HepG2 (cell line): ENCODE data around the gene MEGF11. TPM values are rescaled to one million over a fixed set of nuclear protein-coding genes. Genes with fewer than 3 reads are reported as not detected.

ENCODE experiments used
- ATAC-seq: fragments of 200-7000 bp; cut with Tn5 transposase; 3 replicates; pipeline ENCODE4 v1.9.1; 2020; ENCODE audit warnings: mild to moderate bottlenecking, moderate library complexity
- BruUV-seq: library from RNA; stranded (reverse); fragments of 400-500 nt; replicated peaks from 2 replicates; lab custom pipeline; 2021; lab: Mats Ljungman, UMichigan
- CTCF ChIA-PET: fragments of 300-600 bp; formaldehyde crosslinking; extraction: SDS; loops from one replicate; lab custom pipeline; 2021; ENCODE audit warnings: low total read pairs, inconsistent platforms, low intra/inter-chr PET ratio; lab: Yijun Ruan, JAX
- POLR2A ChIA-PET: fragments of 350-600 bp; sonication (Branson Sonifier 250); formaldehyde crosslinking; loops from one replicate; lab custom pipeline; 2020; ENCODE audit warnings: antibody characterized with exemption, inconsistent platforms; lab: Yijun Ruan, JAX
- DNase-seq: peaks from one replicate; pipeline ENCODE4 v3.0.0-alpha.2; 2015; ENCODE audit warnings: low spot score
- FAIRE-seq: peaks from 3 replicates; lab custom pipeline; 2011; peaks lifted over from hg19 to GRCh38; lab: Jason Lieb, UNC
- H2AFZ ChIP-seq: one replicate; pipeline ENCODE4 v1.6.1; 2011; ENCODE audit warnings: low read length, inconsistent platforms
- H3K27ac ChIP-seq: fragments of 300-600 bp; 3 replicates; pipeline ENCODE4 v1.8.0; 2011; ENCODE audit warnings: mixed run types, mild to moderate bottlenecking, mixed read lengths, low read length, inconsistent platforms; ENCODE audit not compliant: insufficient read depth; ENCODE audit errors: extremely low read length
- H3K27me3 ChIP-seq, 2 experiments: fragments of 200-600 bp in 1 of 2; 2 replicates in 1 of 2; 3 replicates in 1 of 2; pipeline versions ENCODE4 v1.6.0 to v1.8.0; 2011; ENCODE audit warnings: low read length in 2 of 2, mild to moderate bottlenecking in 2 of 2, moderate library complexity in 2 of 2, inconsistent platforms in 1 of 2; ENCODE audit not compliant: insufficient read depth in 2 of 2, control insufficient read depth in 1 of 2
- H3K36me3 ChIP-seq, 2 experiments: fragments of 200-600 bp in 1 of 2; replicated peaks in 1 of 2; 2 replicates in 1 of 2; 3 replicates in 1 of 2; pipeline versions ENCODE4 v1.5.1 to v1.8.0; 2011; ENCODE audit warnings: low read length in 2 of 2, inconsistent platforms in 1 of 2; ENCODE audit not compliant: insufficient read depth in 2 of 2, control insufficient read depth in 1 of 2
- H3K4me1 ChIP-seq: 2 replicates; pipeline ENCODE4 v1.5.1; 2012; ENCODE audit warnings: low read length, inconsistent platforms; ENCODE audit not compliant: insufficient read depth
- H3K4me2 ChIP-seq: 2 replicates; pipeline ENCODE4 v1.6.0; 2011; ENCODE audit warnings: low read depth, low read length, inconsistent platforms
- H3K4me3 ChIP-seq, 3 experiments: fragments of 200-600 bp in 1 of 3; sonication (generic), shearing (Covaris generic) in 1 of 3; replicated peaks in 1 of 3; 2 replicates each; pipeline ENCODE4 v1.5.1; 2011 to 2016; ENCODE audit warnings: low read length in 3 of 3, inconsistent platforms in 2 of 3, low read depth in 2 of 3, mild to moderate bottlenecking in 2 of 3, control low read depth in 1 of 3, mixed read lengths in 1 of 3; ENCODE audit not compliant: insufficient read depth in 1 of 3
- H3K79me2 ChIP-seq: one replicate; pipeline ENCODE4 v1.6.1; 2011; ENCODE audit warnings: low read length, inconsistent platforms; ENCODE audit not compliant: insufficient read depth
- H3K9ac ChIP-seq: 2 replicates; pipeline ENCODE4 v1.6.0; 2011; ENCODE audit warnings: mild to moderate bottlenecking, low read depth, low read length, inconsistent platforms; ENCODE audit not compliant: insufficient read depth
- H3K9me3 ChIP-seq: 2 replicates; pipeline ENCODE4 v1.5.1; 2012; ENCODE audit warnings: mild to moderate bottlenecking, low read length
- H4K20me1 ChIP-seq: 2 replicates; pipeline ENCODE4 v1.6.0; 2011; ENCODE audit warnings: inconsistent platforms, mild to moderate bottlenecking, low read length, moderate library complexity; ENCODE audit not compliant: insufficient read depth
- CREBL2 ChIP-seq: sonication (generic); formaldehyde crosslinking; IDR thresholded peaks from 2 replicates; pipeline ENCODE4 v1.8.1; 2023; ENCODE audit warnings: missing genetic modification reagents, mild to moderate bottlenecking, borderline replicate concordance
- MBD4 ChIP-seq: IDR thresholded peaks from 2 replicates; pipeline ENCODE4 v1.6.1; 2012; ENCODE audit warnings: low read length, inconsistent platforms, borderline replicate concordance
- RFX1 ChIP-seq: fragments of 450-650 bp; IDR thresholded peaks from 2 replicates; pipeline ENCODE4 v1.6.1; 2017
- RFXAP ChIP-seq: sonication (generic); formaldehyde crosslinking; IDR thresholded peaks from 2 replicates; pipeline ENCODE4 v1.4.0; 2020; ENCODE audit warnings: missing genetic modification reagents, borderline replicate concordance
- TFDP1 ChIP-seq: IDR thresholded peaks from 2 replicates; pipeline ENCODE4 v1.6.1; 2016; ENCODE audit warnings: missing compliant biosample characterization, missing genetic modification reagents, borderline replicate concordance
- TGIF2 ChIP-seq: IDR thresholded peaks from 2 replicates; pipeline ENCODE4 v1.6.1; 2016; ENCODE audit warnings: control low read depth, missing compliant biosample characterization
- XBP1 ChIP-seq: sonication (generic); formaldehyde crosslinking; IDR thresholded peaks from 2 replicates; pipeline ENCODE4 v1.5.0; 2020; ENCODE audit warnings: missing genetic modification reagents
- ZBTB25 ChIP-seq: IDR thresholded peaks from 2 replicates; pipeline ENCODE4 v1.6.1; 2018; ENCODE audit warnings: missing genetic modification reagents
- ZNF674 ChIP-seq: sonication (generic); formaldehyde crosslinking; IDR thresholded peaks from 2 replicates; pipeline ENCODE4 v1.5.0; 2020; ENCODE audit warnings: low read depth, mild to moderate bottlenecking, missing genetic modification reagents
- ZNF7 ChIP-seq: IDR thresholded peaks from 2 replicates; pipeline ENCODE4 v1.6.1; 2016; ENCODE audit warnings: missing biosample characterization, missing genetic modification reagents
- ZSCAN22 ChIP-seq: sonication (generic); formaldehyde crosslinking; IDR thresholded peaks from 2 replicates; pipeline ENCODE4 v1.4.0; 2020; ENCODE audit warnings: mild to moderate bottlenecking, missing genetic modification reagents
- WGBS: methylation state at CpG from one replicate; pipeline ENCODE4 v1.1.6; 2017; ENCODE audit warnings: low lambda C conversion rate; 5-methylcytosine and 5-hydroxymethylcytosine counted together
- in situ Hi-C: cut with HindIII; loops from 2 replicates; pipeline ENCODE4 v1.10.0; 2017; ENCODE audit warnings: low pct_unique_long_range_greater_than_20kb; ENCODE audit not compliant: extremely low pct_ligation_motif_present
- intact Hi-C: fragments of 100-400 bp; cut with micrococcal nuclease; formaldehyde crosslinking; loops from one replicate; pipeline ENCODE4 v1.10.0; 2022; ENCODE audit not compliant: unreplicated experiment
- polyA plus RNA-seq, 8 experiments: library from polyadenylated mRNA; depleted of rRNA in 3 of 8; stranded (reverse) in 7 of 8; unstranded in 1 of 8; fragments of >200 nt; fragmentation: Illumina TruSeq in 4 of 8; extraction: Trizol in 4 of 8; gene quantifications; 2 replicates each; pipeline versions ENCODE4 v1.2.1 to v1.2.3, GENCODE V29; 2011 to 2016; ENCODE audit warnings: low read depth in 4 of 8, missing spikeins in 1 of 8, mixed read lengths in 1 of 8; ENCODE audit not compliant: insufficient read depth in 1 of 8
- total RNA-seq, 5 experiments: library from RNA; depleted of rRNA; stranded (reverse); fragments of >200 nt; fragmentation: Illumina TruSeq; extraction: Trizol; gene quantifications; 2 replicates each; pipeline ENCODE4 v1.2.3, GENCODE V29; 2016; ENCODE audit warnings: low read depth in 1 of 5
- TF ChIP-seq, protein P1 (sequence below): IDR thresholded peaks from 2 replicates; pipeline ENCODE4 v1.6.1; 2016; ENCODE audit warnings: missing compliant biosample characterization, missing genetic modification reagents, borderline replicate concordance
- TF ChIP-seq, protein P2 (sequence below): sonication (generic); formaldehyde crosslinking; conservative IDR thresholded peaks from 2 replicates; pipeline ENCODE4 v1.4.0; 2020; ENCODE audit warnings: mild to moderate bottlenecking, missing genetic modification reagents, moderate library complexity

The MEGF11 gene
- total and polyA plus RNA-seq, 2 of the 13 experiments (the other 11 are each of a cell fraction or from before 2014, with no cell fraction given): not detected

GRCh38 chr15:66241087-66241907, 12.3 kb downstream of the MEGF11 start (continued):
- TF ChIP-seq MBD4 (no peak), ZBTB25 (CRISPR knock-in tag) (no peak), RFX1 (no peak), TGIF2 (CRISPR knock-in tag) (no peak), ZNF674 (CRISPR knock-in tag) (no peak), CREBL2 (CRISPR knock-in tag) (no peak)
- TF ChIP-seq, protein P1, sequence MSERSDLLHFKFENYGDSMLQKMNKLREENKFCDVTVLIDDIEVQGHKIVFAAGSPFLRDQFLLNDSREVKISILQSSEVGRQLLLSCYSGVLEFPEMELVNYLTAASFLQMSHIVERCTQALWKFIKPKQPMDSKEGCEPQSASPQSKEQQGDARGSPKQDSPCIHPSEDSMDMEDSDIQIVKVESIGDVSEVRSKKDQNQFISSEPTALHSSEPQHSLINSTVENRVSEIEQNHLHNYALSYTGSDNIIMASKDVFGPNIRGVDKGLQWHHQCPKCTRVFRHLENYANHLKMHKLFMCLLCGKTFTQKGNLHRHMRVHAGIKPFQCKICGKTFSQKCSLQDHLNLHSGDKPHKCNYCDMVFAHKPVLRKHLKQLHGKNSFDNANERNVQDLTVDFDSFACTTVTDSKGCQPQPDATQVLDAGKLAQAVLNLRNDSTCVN (CRISPR knock-in tag): no peak

DNA sequence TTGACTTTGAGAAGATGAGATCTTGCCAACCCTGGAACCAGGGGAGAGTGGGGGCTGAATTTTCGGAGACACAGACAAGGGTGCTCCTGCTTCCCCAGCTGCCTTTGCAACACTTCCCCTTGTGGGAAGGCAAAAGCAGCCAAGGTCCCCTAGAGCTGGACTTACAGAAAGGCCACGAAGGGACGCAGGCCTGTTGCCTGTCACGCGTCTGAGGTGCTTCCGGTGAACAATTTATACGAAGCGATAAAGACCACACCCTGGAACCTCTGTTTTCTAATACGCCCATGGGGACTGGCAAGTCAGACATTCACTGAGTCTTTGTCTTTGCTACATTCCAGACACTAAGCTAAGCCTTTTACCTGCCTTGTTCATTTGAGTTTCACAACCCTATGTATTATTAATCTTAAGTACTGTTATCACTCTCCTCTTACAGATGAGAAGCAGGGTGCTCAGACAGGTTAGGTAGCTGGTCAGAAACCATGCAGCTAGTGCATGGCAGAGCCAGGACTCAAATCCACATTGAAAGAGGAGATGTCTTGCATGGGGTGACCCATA, 13.2 kb downstream of the MEGF11 start:
- peaks cover 7 to 63% of the 10 kb centered on the region in 2 experiments; a peak in 4 of 5 replicates for H3K27me3 ChIP-seq
- ATAC-seq (no peak), FAIRE-seq (no peak), DNase-seq (no peak)
- H3K27ac ChIP-seq: no peak overlapping the region
- H3K9me3 ChIP-seq: no peaks in the 10 kb centered on the region
- POLR2A ChIA-PET: no interaction called here
- H3K9ac ChIP-seq: no peak overlapping the region
- no peak for TF ChIP-seq ZNF7 (CRISPR knock-in tag)
- no peak for TF ChIP-seq ZSCAN22 (CRISPR knock-in tag)
- no peak for TF ChIP-seq RFXAP (CRISPR knock-in tag)
- no peak for TF ChIP-seq XBP1 (CRISPR knock-in tag)
- TF ChIP-seq, protein P2, sequence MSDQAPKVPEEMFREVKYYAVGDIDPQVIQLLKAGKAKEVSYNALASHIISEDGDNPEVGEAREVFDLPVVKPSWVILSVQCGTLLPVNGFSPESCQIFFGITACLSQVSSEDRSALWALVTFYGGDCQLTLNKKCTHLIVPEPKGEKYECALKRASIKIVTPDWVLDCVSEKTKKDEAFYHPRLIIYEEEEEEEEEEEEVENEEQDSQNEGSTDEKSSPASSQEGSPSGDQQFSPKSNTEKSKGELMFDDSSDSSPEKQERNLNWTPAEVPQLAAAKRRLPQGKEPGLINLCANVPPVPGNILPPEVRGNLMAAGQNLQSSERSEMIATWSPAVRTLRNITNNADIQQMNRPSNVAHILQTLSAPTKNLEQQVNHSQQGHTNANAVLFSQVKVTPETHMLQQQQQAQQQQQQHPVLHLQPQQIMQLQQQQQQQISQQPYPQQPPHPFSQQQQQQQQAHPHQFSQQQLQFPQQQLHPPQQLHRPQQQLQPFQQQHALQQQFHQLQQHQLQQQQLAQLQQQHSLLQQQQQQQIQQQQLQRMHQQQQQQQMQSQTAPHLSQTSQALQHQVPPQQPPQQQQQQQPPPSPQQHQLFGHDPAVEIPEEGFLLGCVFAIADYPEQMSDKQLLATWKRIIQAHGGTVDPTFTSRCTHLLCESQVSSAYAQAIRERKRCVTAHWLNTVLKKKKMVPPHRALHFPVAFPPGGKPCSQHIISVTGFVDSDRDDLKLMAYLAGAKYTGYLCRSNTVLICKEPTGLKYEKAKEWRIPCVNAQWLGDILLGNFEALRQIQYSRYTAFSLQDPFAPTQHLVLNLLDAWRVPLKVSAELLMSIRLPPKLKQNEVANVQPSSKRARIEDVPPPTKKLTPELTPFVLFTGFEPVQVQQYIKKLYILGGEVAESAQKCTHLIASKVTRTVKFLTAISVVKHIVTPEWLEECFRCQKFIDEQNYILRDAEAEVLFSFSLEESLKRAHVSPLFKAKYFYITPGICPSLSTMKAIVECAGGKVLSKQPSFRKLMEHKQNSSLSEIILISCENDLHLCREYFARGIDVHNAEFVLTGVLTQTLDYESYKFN (CRISPR knock-in tag): no peak
- TF ChIP-seq TFDP1 (CRISPR knock-in tag): no peak
- H3K36me3 ChIP-seq: no peaks in the 10 kb centered on the region
- H3K79me2 ChIP-seq: no peaks in the 10 kb centered on the region
- no peak overlapping the region for H2AFZ ChIP-seq
- H4K20me1 ChIP-seq: no peaks in the 10 kb centered on the region
- in situ Hi-C loops: no loop called here
- H3K4me1 ChIP-seq: no peaks in the 10 kb centered on the region
- no peak overlapping the region for H3K4me3 ChIP-seq
- H3K4me2 ChIP-seq: no peak overlapping the region
- no TSS peak for BruUV-seq
- CTCF ChIA-PET: no interaction called here
- intact Hi-C loops: no loop called here
- 60% methylated on average over 7 of the region's 9 CpGs for WGBS
